Sigmoid colon (tissue), 7 donors: ENCODE results near the gene SRPK3. TPM values are rescaled to one million over a fixed set of nuclear protein-coding genes. Genes with fewer than 3 reads are reported as not detected.

Experiments used
- DNase-seq: peaks from one replicate; pipeline ENCODE4 v3.0.0-alpha.2; 2019
- H3K27ac ChIP-seq, 4 donors: fragments of 200-600 bp; sonication (generic); one replicate each; pipeline ENCODE4 v1.5.1; 2016 to 2019; ENCODE audit warnings: mild to moderate bottlenecking in 1 of 4
- H3K27me3 ChIP-seq, 3 donors: fragments of 200-600 bp; sonication (generic); one replicate each; pipeline ENCODE4 v1.5.1; 2019; ENCODE audit warnings: mild to moderate bottlenecking in 1 of 3
- H3K36me3 ChIP-seq, 4 donors: fragments of 200-600 bp; sonication (generic); one replicate each; pipeline ENCODE4 v1.5.1; 2016 to 2019
- H3K4me1 ChIP-seq, 4 donors: fragments of 200-600 bp; sonication (generic); one replicate each; pipeline ENCODE4 v1.5.1; 2017 to 2019
- H3K4me3 ChIP-seq, 4 donors: fragments of 200-600 bp; sonication (generic); one replicate each; pipeline ENCODE4 v1.5.1; 2017 to 2019; ENCODE audit warnings: mild to moderate bottlenecking in 2 of 4, moderate library complexity in 1 of 4
- H3K9me3 ChIP-seq, 4 donors: fragments of 200-600 bp in 3 of 4; sonication (generic) in 3 of 4; one replicate each; pipeline versions ENCODE4 v1.5.1 to v1.6.1; 2013 to 2019
- EP300 ChIP-seq, 4 donors: sonication (generic); formaldehyde crosslinking; IDR thresholded peaks; one replicate each; pipeline ENCODE4 v1.6.1; 2017; ENCODE audit warnings: antibody characterized with exemption in 4 of 4
- POLR2A ChIP-seq, 2 donors: fragments of 450-650 bp; IDR thresholded peaks; one replicate each; pipeline ENCODE4 v1.6.1; 2016; ENCODE audit warnings: antibody characterized with exemption in 2 of 2, mild to moderate bottlenecking in 2 of 2, moderate library complexity in 2 of 2
- POLR2AphosphoS5 ChIP-seq, 4 donors: sonication (generic); formaldehyde crosslinking; IDR thresholded peaks; one replicate each; pipeline ENCODE4 v1.6.1; 2017; ENCODE audit warnings: antibody characterized with exemption in 4 of 4
- WGBS, 2 donors: extraction: QIAGEN DNeasy Blood & Tissue Kit; methylation state at CpG; one replicate each; pipeline ENCODE4 v1.1.7; 2013; 5-methylcytosine and 5-hydroxymethylcytosine counted together
- intact Hi-C: fragments of 100-400 bp; cut with DNase I; formaldehyde crosslinking; loops from one replicate; pipeline ENCODE4 v1.15.1; 2023
- polyA plus RNA-seq, 3 donors: library from polyadenylated mRNA; stranded (reverse); fragments of 200-250 nt; gene quantifications; one replicate each; pipeline ENCODE4 v1.2.3, GENCODE V29; 2013
- total RNA-seq, 4 donors: library from RNA; depleted of rRNA; stranded (reverse); fragments of >200 nt; gene quantifications; one replicate each; pipeline ENCODE4 v1.1.0, GENCODE V29; 2016
- TF ChIP-seq, protein P1 (sequence below), 4 experiments: fragments of 450-650 bp in 3 of 4; fragments of 200-600 bp in 1 of 4; IDR thresholded peaks; one replicate each; pipeline ENCODE4 v1.5.1; 2016 to 2019; ENCODE audit warnings: antibody characterized with exemption in 4 of 4, mild to moderate bottlenecking in 3 of 4, moderate library complexity in 2 of 4
- donor health status: healthy with polysubstance abuse.
- donor health status: Bipolar disorder and iron deficiency.
- donor health status: healthy.

The SRPK3 gene
- total and polyA plus RNA-seq, 7 donors, result 0.31 to 13.0 (median 4.6) TPM; not detected in 2

- H3K9me3 ChIP-seq, result no peaks in the 10 kb centered on the region
- DNase-seq, result no peak
- peak overlapping the region in 3 of 4 donors; percentile 28 to 38 (median 35) for H3K4me3 ChIP-seq
- TF ChIP-seq POLR2A (IDR thresholded peaks at IDR 0.05) (no peak), POLR2AphosphoS5 (IDR thresholded peaks at IDR 0.05) (no peak), EP300 (IDR thresholded peaks at IDR 0.05) (no peak)
- TF ChIP-seq, protein P1, sequence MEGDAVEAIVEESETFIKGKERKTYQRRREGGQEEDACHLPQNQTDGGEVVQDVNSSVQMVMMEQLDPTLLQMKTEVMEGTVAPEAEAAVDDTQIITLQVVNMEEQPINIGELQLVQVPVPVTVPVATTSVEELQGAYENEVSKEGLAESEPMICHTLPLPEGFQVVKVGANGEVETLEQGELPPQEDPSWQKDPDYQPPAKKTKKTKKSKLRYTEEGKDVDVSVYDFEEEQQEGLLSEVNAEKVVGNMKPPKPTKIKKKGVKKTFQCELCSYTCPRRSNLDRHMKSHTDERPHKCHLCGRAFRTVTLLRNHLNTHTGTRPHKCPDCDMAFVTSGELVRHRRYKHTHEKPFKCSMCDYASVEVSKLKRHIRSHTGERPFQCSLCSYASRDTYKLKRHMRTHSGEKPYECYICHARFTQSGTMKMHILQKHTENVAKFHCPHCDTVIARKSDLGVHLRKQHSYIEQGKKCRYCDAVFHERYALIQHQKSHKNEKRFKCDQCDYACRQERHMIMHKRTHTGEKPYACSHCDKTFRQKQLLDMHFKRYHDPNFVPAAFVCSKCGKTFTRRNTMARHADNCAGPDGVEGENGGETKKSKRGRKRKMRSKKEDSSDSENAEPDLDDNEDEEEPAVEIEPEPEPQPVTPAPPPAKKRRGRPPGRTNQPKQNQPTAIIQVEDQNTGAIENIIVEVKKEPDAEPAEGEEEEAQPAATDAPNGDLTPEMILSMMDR (IDR thresholded peaks at IDR 0.05), result no peak
- peaks cover 0 to 3% (median 0%) of the 10 kb centered on the region in 3 donors for H3K27me3 ChIP-seq
- WGBS, 2 donors, result 58 to 60% methylated on average over 18 of the region's 18 CpGs
- intact Hi-C loops, result loop anchor here (5.0 kb wide), 1 partner anchor 152 kb away; no protein-coding TSS in a partner anchor
- H3K36me3 ChIP-seq, result peaks cover 0 to 13% (median 4%) of the 10 kb centered on the region in 4 donors
- H3K27ac ChIP-seq, result peak overlapping the region; percentile 74 to 91 (median 86)
- peaks cover 0 to 32% (median 29%) of the 10 kb centered on the region in 4 donors for H3K4me1 ChIP-seq
Measured at GRCh38 chrX:153779891-153780677, 757 bp upstream of the SRPK3 start.

DNA sequence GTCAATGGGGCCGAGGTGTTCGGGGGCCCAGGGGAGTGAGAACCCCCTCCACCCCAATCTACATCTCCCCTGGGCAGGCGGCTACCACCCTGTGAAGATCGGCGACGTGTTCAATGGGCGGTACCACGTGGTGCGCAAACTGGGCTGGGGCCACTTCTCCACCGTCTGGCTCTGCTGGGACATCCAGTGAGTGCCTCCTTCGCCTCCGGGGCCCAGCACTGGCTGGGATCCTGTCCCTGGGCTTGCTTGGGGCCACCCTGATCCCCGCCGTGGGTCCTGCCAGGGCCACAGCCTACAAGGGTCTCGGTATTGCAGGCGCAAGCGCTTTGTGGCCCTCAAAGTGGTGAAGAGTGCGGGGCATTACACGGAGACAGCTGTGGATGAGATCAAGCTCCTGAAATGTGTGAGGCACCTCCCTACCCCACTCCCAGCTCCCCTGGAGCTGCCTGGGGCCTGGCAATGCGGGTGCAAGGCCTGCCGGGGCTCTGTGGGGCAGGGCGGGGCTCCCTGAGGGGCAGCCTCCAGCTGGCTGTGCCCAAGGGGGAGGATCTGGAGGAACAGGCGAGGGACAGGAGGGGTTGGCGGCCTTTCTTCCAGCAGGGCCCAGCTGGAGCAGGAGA is 697 bp downstream of the SRPK3 start:
- TF ChIP-seq EP300 (IDR thresholded peaks at IDR 0.05) (no peak), POLR2AphosphoS5 (IDR thresholded peaks at IDR 0.05) (peak in 2 of 4 donors; percentile 13 to 28), POLR2A (IDR thresholded peaks at IDR 0.05) (peak in 1 of 2 donors; percentile 11)
- TF ChIP-seq, protein P1 (IDR thresholded peaks at IDR 0.05), result no peak
- Histone ChIP-seq H3K4me3 (peak overlapping the region in 3 of 4 donors; percentile 28 to 38 (median 35)), H3K4me1 (peaks cover 0 to 32% (median 29%) of the 10 kb centered on the region in 4 donors), H3K36me3 (peaks cover 0 to 16% (median 3%) of the 10 kb centered on the region in 4 donors), H3K27ac (peak overlapping the region; percentile 74 to 91 (median 86)), H3K27me3 (peaks cover 0 to 3% (median 0%) of the 10 kb centered on the region in 3 donors), H3K9me3 (no peaks in the 10 kb centered on the region)
- WGBS, 2 donors, result 26 to 73% methylated on average over 24 of the region's 24 CpGs
- DNase-seq, result no peak
- intact Hi-C loops, result loop anchor here (5.0 kb wide), 1 partner anchor 151 kb away; no protein-coding TSS in a partner anchor

DNA sequence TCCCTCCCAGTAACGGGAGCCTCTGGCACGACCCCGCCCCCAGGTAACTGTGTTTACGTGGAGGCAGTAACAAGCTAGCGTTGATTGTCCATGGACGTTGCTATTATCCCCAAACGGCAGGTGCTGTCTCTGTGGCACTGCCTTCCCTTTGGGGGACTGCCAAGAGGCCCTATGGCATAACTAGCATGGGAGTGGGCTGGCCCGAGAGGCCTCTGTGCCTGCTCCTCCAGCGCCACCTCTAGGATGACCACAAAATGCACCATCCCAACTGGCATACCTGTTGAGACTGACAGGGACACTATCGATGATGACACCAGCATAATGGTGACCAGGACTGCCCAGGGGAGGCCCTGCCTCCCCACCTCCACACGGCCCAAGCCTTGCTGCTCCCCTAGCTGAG is 1.5 kb downstream of the SRPK3 start:
- Histone ChIP-seq H3K36me3 (peaks cover 0 to 24% (median 3%) of the 10 kb centered on the region in 4 donors), H3K9me3 (no peaks in the 10 kb centered on the region), H3K4me3 (peak overlapping the region in 1 of 4 donors; percentile 38), H3K4me1 (peaks cover 0 to 32% (median 29%) of the 10 kb centered on the region in 4 donors), H3K27ac (peak overlapping the region in 3 of 4 donors; percentile 85 to 91 (median 88)), H3K27me3 (peaks cover 0 to 3% (median 0%) of the 10 kb centered on the region in 3 donors)
- WGBS, 2 donors, result 12 to 68% methylated on average over 11 of the region's 11 CpGs
- intact Hi-C loops, result loop anchor here (5.0 kb wide), 1 partner anchor 150 kb away; no protein-coding TSS in a partner anchor
- TF ChIP-seq, protein P1 (IDR thresholded peaks at IDR 0.05), result peak in 1 of 4 experiments; percentile 10
- no peak for TF ChIP-seq POLR2AphosphoS5 (IDR thresholded peaks at IDR 0.05)
- DNase-seq, result no peak

GRCh38 chrX:153782871-153783270 is 2.0 kb downstream of the SRPK3 start:
- H3K4me3 ChIP-seq, result no peak overlapping the region
- H3K27ac ChIP-seq, result peak overlapping the region in 3 of 4 donors; percentile 85 to 91 (median 88)
- WGBS, 2 donors, result 86 to 96% methylated on average over 14 of the region's 14 CpGs
- peaks cover 0 to 32% (median 29%) of the 10 kb centered on the region in 4 donors for H3K4me1 ChIP-seq
- H3K27me3 ChIP-seq, result peaks cover 0 to 3% (median 0%) of the 10 kb centered on the region in 3 donors
- no peak for DNase-seq
- TF ChIP-seq, protein P1 (IDR thresholded peaks at IDR 0.05), result no peak
- no peak for TF ChIP-seq POLR2A (IDR thresholded peaks at IDR 0.05)
- TF ChIP-seq EP300 (IDR thresholded peaks at IDR 0.05), result no peak
- TF ChIP-seq POLR2AphosphoS5 (IDR thresholded peaks at IDR 0.05), result no peak
- H3K9me3 ChIP-seq, result no peaks in the 10 kb centered on the region
- H3K36me3 ChIP-seq, result peaks cover 0 to 29% (median 3%) of the 10 kb centered on the region in 4 donors
- intact Hi-C loops, result loop anchor here (5.0 kb wide), 1 partner anchor 149 kb away; no protein-coding TSS in a partner anchor
